GM19397 (cell line): ENCODE measurements around the gene RAD51B.
"Not testable (repeated sequence)": the region's sequence is repeated elsewhere in the genome, so short reads cannot be mapped to it uniquely, and the experiment has no call there.

Experiments used
- ATAC-seq: cut with Tn5 transposase; IDR thresholded peaks from one replicate; pipeline ENCODE4 v1.9.1; 2021; ENCODE audit warnings: mild to moderate bottlenecking, moderate library complexity; ENCODE audit not compliant: unreplicated experiment

Gene RAD51B

GRCh38 chr14:68653804-68654203 is 834.2 kb downstream of the RAD51B start:
- ATAC-seq: no peak

GRCh38 chr14:68654471-68654941 is 834.9 kb downstream of the RAD51B start:
- ATAC-seq: no peak

GRCh38 chr14:68655021-68655831 is 835.6 kb downstream of the RAD51B start:
- no peak for ATAC-seq

- no peak for ATAC-seq
Measured at GRCh38 chr14:68655911-68656316, 836.3 kb downstream of the RAD51B start.

GRCh38 chr14:68656452-68656851 is 836.9 kb downstream of the RAD51B start:
- no peak for ATAC-seq

GRCh38 chr14:68657300-68658028 is 837.9 kb downstream of the RAD51B start:
- no peak for ATAC-seq

- ATAC-seq: no peak
Measured at GRCh38 chr14:68658029-68658509, 838.5 kb downstream of the RAD51B start.

GRCh38 chr14:68658943-68659931 is 839.7 kb downstream of the RAD51B start:
- no peak for ATAC-seq

- ATAC-seq: no peak
Measured at GRCh38 chr14:68660495-68660894, 840.9 kb downstream of the RAD51B start.

GRCh38 chr14:68661226-68662225 is 841.9 kb downstream of the RAD51B start:
- ATAC-seq: no peak

- no peak for ATAC-seq
Measured at GRCh38 chr14:68662392-68662791, 842.8 kb downstream of the RAD51B start.

- not testable (repeated sequence) for ATAC-seq
Measured at GRCh38 chr14:68662826-68663225, 843.2 kb downstream of the RAD51B start.

- no peak for ATAC-seq
Measured at GRCh38 chr14:68663385-68664076, 844.0 kb downstream of the RAD51B start.

GRCh38 chr14:68664225-68664681 is 844.7 kb downstream of the RAD51B start:
- ATAC-seq: no peak

GRCh38 chr14:68665131-68665530 is 845.6 kb downstream of the RAD51B start:
- ATAC-seq: no peak

GRCh38 chr14:68665792-68666204 is 846.2 kb downstream of the RAD51B start:
- no peak for ATAC-seq

- ATAC-seq: no peak
Measured at GRCh38 chr14:68666236-68666635, 846.7 kb downstream of the RAD51B start.

GRCh38 chr14:68666899-68667298 is 847.3 kb downstream of the RAD51B start:
- no peak for ATAC-seq

GRCh38 chr14:68667313-68667791 is 847.8 kb downstream of the RAD51B start:
- no peak for ATAC-seq
